Suprapubic skin (tissue), 3 donors: Measurements from ENCODE around the gene HOXB9.

Experiments used
- POLR2A ChIP-seq, 2 donors: fragments of 450-650 bp; IDR thresholded peaks; one replicate each; pipeline ENCODE4 v1.6.1; 2017; ENCODE audit warnings: antibody characterized with exemption in 2 of 2, mild to moderate bottlenecking in 2 of 2, moderate library complexity in 2 of 2
- TF ChIP-seq, protein P1 (sequence below), 2 donors: fragments of 200-600 bp in 1 of 2; fragments of 450-650 bp in 1 of 2; sonication (generic) in 1 of 2; IDR thresholded peaks; one replicate each; pipeline ENCODE4 v1.5.1; 2016 to 2019; ENCODE audit warnings: antibody characterized with exemption in 2 of 2, mild to moderate bottlenecking in 1 of 2, moderate library complexity in 1 of 2

DNA sequence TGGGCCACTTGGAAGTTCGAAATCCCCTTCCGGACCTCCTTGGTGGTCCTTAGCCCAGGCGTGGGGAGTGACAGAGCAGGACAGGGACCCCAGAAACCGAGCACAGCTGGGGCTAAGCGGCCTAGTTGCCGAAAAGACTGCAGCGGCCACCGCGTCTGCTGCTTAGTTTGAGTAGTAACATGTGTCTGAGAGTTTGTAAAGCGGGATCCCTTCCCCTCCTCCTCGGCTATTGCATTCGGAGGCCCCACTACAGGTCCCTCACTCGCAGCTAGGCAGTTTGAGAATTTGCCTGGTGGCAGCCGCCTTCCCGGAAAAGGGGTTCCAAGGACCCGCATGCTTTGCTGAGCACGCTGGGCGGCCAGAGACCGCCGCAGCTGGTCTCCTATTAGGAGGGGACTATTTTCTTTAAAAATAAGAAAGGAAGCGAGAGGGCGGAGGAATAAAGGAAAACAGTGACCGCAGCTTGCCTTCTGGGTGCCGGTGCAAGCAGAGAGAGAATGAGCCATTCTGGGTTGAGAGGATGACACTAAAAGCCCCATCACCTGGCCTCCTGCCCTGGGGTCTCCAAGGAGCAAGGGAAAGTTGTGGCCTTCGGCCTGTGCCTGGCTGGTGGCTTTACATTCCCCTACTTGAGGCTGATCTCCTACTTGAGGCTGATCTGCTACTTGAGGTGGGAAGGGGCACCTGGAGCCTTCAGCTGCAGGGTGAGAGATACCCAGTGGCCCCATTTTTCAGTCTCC, 31.4 kb downstream of the HOXB9 start:
- TF ChIP-seq, protein P1, sequence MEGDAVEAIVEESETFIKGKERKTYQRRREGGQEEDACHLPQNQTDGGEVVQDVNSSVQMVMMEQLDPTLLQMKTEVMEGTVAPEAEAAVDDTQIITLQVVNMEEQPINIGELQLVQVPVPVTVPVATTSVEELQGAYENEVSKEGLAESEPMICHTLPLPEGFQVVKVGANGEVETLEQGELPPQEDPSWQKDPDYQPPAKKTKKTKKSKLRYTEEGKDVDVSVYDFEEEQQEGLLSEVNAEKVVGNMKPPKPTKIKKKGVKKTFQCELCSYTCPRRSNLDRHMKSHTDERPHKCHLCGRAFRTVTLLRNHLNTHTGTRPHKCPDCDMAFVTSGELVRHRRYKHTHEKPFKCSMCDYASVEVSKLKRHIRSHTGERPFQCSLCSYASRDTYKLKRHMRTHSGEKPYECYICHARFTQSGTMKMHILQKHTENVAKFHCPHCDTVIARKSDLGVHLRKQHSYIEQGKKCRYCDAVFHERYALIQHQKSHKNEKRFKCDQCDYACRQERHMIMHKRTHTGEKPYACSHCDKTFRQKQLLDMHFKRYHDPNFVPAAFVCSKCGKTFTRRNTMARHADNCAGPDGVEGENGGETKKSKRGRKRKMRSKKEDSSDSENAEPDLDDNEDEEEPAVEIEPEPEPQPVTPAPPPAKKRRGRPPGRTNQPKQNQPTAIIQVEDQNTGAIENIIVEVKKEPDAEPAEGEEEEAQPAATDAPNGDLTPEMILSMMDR (IDR thresholded peaks at IDR 0.05), result no peak
- TF ChIP-seq POLR2A (IDR thresholded peaks at IDR 0.05), result no peak
